Astrocyte of the cerebellum (primary cell): ENCODE measurements around the gene NLRP13.

ENCODE experiments used
- DNase-seq: peaks from one replicate; pipeline ENCODE4 v3.0.0-alpha.2; 2011; ENCODE audit warnings: low read depth
- H3K4me3 ChIP-seq: 2 replicates; pipeline ENCODE4 v1.5.1; 2011; ENCODE audit warnings: mild to moderate bottlenecking, low read depth, low read length, moderate library complexity
- CTCF ChIP-seq: IDR thresholded peaks from 2 replicates; pipeline ENCODE4 v1.5.1; 2012; ENCODE audit warnings: low read length, low read depth, moderate library complexity, mild to moderate bottlenecking; ENCODE audit errors: missing control alignments
- in situ Hi-C: cut with HindIII; loops from 2 replicates; pipeline ENCODE4 v1.10.0; 2017; ENCODE audit warnings: low sequenced_read_pairs

The NLRP13 gene

GRCh38 chr19:55855160-55855559 is 77.0 kb downstream of the NLRP13 start:
- in situ Hi-C loops, result no loop called here
- no peak for TF ChIP-seq CTCF
- no peak for DNase-seq

More at GRCh38 chr19:55855160-55855559, 77.0 kb downstream of the NLRP13 start:
- H3K4me3 ChIP-seq, result no peak overlapping the region
